HG03432 (cell line): ENCODE measurements around the gene FGD5.
"Not testable (repeated sequence)": the region's sequence is repeated elsewhere in the genome, so short reads cannot be mapped to it uniquely, and the experiment has no call there.

Experiments used
- ATAC-seq: cut with Tn5 transposase; IDR thresholded peaks from one replicate; pipeline ENCODE4 v1.9.1; 2021; ENCODE audit warnings: mild to moderate bottlenecking, moderate library complexity; ENCODE audit not compliant: unreplicated experiment

Gene FGD5

GRCh38 chr3:14899993-14900618 is 81.3 kb downstream of the FGD5 start:
- no peak for ATAC-seq

- no peak for ATAC-seq
These were observed 82.4 kb downstream of the FGD5 start for GRCh38 chr3:14900881-14901873.

- no peak for ATAC-seq
These were observed 84.0 kb downstream of the FGD5 start for GRCh38 chr3:14902719-14903118.

DNA sequence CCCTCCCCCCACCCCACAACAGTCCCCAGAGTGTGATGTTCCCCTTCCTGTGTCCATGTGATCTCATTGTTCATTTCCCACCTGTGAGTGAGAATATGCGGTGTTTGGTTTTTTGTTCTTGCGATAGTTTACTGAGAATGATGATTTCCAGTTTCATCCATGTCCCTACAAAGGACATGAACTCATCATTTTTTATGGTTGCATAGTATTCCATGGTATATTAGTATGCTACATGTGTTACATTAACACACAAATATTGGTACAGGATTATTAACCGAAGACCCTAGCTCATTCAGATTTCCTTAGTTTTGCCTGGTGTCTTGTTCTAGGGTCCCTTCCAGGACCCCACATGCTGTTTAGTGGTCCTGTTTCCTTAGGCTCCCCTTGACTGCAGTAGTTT is 84.7 kb downstream of the FGD5 start:
- ATAC-seq: not testable (repeated sequence)

DNA sequence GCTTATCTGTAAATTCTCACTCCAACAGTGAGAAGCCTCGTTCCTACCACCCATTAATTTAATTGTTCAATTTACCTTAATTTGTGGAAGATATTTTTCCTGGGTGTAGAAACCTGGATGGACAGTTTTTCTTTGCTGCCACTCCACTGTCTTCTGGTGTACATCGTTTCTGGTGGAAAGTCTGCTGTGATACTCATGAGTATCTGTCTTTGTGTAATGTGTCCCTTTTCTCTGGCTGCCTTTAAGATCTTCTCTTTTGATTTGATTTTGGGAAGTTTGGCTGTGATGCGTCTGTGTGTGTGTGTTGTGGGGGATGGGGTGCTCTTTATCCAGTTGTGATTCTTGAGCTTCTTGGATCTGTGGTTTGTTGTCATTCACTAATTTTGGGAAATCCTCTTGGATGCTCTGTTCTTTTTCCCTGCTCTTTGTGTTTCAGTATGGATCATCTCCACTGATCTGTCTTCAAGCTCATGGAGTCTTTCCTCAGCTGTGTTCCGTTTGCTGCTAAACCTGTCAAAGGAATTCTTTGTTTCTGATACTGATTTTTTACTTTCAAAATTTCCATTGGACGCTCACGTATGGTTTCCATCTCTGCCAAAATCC is 86.4 kb downstream of the FGD5 start:
- ATAC-seq: no peak

DNA sequence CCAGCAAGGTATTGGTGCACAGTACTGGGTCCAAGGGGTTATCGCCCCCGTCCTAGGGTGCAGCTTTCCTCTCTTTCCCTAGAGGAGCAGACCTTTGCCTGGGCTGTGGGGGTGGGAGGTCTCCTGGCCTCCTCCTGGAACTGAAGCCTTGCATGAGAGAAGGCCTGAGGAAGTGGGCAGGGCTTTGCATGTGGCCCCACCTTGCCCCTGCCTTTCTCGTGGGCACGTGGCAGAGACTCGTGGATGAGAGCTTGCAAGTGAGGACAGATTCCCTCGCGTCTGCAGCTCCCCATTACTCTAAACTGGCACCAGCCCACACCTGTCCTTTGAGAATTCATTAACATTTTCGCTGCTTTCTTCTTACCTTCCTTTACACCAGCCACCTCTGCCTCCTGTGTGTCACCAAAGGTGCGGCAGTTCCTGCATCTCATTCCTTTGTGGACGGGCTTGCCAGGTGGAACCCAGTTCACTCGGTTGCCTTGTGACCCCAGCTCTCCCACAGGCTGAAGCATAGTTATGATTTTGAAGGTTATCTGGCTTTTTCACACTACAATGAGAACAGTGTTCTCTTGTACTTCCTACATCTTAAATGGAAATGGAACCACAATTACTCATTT is 87.7 kb downstream of the FGD5 start:
- no peak for ATAC-seq

- ATAC-seq: no peak
These were observed 88.5 kb downstream of the FGD5 start for GRCh38 chr3:14907043-14907966.

DNA sequence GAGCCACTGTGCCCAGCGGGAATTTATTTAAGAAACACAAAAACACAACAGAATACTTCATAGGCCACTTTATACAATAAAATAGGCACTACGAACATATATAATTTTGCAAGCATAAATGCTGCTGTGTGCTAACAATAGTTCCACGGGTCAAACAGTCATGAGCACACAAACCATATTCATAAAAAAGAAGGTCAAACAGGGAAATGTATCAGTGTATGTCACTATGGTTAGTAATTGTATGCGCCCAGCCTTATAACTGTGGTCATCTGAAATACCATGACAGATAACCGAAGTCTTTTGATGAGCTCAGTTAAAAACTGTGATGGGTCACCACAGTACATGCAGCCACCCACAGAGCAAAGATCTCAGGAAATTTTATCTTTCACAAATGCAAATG is 90.5 kb downstream of the FGD5 start:
- no peak for ATAC-seq

DNA sequence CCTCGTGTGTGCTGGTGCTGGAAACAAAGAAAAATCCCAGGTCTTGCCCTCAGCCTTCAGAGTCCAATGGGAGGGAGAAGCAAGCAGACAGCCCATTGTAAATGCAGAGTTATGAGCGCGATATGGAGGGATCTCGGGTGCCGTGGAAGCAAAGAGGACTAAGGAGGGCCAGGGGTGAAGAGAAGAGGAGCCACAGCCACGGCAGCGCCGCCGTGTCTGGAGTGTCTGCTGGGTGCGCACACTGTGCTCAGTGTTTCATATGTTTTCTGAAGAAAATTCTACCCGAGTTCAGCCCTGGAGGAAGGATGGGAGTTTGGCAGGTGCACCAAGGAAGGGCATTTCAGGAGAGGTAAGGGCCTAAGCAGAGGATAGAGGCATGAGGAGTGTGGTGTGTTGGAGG is 92.9 kb downstream of the FGD5 start:
- ATAC-seq: no peak

DNA sequence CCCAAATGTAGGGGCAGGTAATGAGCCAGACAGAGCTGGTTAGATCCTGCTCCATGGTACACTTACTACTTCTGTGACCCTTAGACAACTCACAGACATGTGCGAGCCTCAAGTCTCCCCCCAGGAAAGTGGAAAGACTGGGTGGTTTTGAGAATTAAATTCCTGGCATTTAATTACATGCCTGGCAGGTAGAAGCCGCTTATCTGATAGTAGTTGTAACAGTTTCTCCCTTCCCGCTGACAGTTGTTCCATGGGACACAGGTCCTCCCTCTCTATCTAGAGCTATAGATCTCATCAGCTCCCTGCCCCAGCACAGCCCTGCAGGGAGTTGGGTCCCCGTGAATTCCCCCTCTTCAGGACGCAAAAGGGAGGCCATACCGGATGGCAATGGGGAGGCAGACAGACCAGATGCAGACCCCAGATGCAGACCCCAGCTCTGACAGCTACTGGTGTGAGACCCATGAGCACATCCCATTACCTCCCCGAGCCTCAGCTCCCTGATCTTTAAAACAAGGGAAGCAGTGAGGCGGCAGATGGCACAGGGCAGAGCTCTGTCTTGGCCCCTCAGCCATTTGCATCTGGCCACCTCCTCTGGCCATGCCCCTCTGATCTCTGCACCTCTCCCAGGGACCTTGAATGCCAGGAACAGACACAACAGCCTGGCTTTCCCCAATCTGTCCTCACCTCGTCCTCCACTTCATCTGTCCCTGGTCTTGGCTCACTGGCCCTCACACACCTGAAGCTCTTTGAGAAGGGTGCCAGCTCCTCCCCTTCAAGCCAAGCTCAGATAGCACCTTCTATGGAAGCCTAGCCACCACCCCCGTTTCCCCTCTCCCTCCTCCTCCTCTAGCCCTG is 94.5 kb downstream of the FGD5 start:
- ATAC-seq: no peak

DNA sequence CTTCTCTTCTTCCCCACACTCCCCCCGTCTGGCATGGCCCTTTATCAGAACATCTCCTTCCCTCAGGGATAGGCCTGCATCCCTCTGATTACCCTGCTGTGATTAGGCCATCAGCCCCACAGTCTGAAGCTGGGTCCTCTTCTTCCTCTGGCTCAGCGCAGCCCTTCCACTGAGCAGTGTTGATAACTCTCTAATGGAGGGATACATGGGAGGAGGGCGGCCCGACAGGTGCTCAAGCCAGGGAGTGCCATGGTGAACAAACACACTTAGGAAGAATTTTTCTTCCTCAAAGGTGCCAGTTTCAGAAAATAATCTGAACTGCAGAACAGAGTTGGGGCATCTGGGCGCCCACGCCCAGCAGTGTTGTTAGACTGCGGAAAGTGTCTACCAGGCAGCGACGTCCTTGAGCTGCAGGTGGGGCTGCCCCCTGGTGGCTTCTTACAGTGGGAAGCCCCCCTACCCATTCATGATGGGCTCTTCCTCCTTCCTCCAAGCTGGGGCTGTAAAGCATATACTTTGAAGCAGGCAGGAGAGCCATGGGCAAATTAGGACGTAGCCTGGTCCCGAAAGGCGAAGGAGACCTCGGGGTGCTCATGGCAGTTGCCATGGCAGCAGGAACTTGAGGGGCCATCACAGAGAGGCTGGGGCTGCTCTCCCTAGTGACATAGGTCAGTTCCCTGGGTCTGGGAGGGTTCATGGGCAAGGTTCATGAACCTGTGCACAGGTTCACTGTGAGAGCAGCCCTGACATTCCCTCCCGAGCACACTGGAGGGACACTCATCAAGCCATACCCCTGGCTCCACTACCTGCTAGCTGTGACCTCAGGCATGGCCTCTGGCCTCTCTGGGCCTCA is 95.4 kb downstream of the FGD5 start:
- no peak for ATAC-seq

DNA sequence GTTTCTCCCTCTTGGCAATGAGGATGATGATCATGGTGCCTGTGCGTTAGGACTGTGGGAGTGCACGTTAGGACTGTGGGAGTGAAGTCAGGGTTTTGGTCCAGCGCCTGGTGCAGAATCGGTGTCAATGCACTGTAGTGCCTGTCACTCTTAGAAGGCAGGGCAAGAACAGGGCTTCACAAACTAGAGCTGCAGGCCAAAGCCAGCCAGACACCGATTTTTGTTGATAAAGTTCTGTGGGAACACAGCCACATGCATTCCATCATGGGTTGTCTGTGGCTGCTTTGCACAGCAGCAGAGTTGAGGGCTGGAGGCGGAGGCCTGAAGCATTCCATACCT is 96.0 kb downstream of the FGD5 start:
- no peak for ATAC-seq

DNA sequence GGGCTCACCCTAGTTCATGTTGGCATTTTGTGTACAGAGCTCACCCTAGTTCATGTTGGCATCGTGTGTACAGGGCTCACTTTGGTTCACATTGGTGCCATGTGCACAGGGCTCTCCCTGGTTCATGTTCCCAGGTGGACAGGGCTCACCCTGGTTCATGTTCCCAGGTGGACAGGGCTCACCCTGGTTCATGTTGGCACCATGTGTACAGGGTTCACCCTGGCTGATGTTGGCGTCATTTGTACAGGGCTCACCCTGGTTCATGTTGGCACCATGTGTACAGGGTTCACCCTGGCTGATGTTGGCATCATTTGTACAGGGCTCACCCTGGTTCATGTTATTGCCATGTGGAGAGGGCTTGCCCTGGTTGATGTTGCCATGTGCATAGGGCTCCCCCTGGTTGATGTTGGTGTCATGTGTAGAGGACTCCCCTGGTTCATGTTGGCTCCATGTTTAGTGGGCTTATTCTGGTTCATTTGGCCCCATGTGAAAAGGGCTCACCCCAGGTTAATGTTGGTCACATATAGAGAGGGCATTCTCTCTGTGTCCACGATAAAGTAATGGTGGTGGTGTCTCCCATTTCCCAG is 97.0 kb downstream of the FGD5 start:
- no peak for ATAC-seq

- ATAC-seq: no peak
These were observed 99.6 kb downstream of the FGD5 start for GRCh38 chr3:14918356-14918860.

DNA sequence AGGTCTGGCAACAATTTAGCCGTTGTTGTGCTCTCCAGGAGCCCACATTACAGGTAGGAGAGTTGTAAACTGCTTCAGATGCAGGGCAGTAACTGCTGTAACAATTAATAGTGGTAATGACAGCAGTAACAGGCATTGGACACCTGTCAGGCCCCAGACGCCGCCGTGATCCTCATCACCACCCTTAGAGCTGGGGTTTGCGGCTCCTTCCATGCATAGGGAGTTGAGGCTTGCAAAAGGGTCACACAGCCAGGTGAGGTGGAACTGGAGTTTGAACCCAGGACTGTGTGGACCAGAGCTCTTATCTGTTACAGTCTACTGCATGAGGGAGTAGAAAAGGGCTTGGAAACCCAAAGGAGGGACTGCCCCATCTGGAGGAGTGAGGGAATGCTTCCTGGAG is 101.8 kb downstream of the FGD5 start:
- ATAC-seq: no peak

GRCh38 chr3:14921034-14921616 is 102.4 kb downstream of the FGD5 start:
- peak; percentile 77 for ATAC-seq

DNA sequence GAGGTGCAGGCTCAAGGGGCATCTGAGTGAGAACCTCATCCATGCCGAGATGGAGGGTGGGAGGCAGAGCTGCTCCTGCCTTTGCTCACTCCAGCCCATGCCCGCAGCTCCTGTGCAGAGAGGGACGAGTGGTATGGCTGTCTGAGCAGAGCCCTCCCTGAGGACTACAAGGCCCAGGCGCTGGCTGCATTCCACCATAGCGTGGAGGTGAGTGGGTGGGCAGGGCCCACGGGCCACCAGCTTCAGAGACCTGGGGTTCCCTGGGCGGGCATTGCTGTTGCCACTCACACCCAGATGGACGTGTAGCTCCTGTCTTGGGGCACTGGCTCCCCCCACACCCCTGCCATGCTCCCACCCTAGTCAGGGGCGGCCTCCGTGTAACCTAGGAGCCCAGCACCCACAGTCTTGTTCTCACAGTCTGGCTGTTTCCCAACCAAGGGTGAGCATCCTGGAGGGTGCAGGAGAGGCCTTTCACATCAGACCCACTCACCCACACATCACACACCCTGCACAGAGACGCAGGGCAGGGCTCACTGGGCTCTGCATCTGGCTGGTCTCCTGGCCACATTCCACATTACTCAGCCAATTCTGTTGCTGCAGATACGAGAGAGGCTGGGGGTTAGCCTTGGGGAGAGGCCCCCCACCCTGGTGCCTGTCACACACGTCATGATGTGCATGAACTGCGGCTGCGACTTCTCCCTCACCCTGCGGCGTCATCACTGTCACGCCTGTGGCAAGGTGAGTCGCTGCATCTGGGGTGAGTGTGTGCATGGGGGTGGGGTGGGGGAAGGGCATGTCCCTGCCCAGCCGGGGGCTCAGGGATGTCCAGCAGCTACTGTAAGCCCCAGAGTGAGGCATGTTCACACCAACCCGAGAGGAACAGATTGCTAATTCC is 103.3 kb downstream of the FGD5 start:
- ATAC-seq: no peak
